ENCODE data around the gene GNE. TPM values are rescaled to one million over a fixed set of nuclear protein-coding genes. Genes with fewer than 3 reads are reported as not detected.

The GNE gene
- total RNA-seq, 1 experiment from 2014 or later = 15.2 TPM

- Mint-ChIP-seq H3K9me3 (ENCODE audit: unreplicated experiment) (no peaks in the 10 kb centered on the region), H3K27ac (ENCODE audit: unreplicated experiment) (no peak overlapping the region), H3K4me1 (ENCODE audit: low read depth, unreplicated experiment) (no peaks in the 10 kb centered on the region), H3K27me3 (ENCODE audit: insufficient read depth, unreplicated experiment) (no peaks in the 10 kb centered on the region), H3K36me3 (ENCODE audit: insufficient read depth, unreplicated experiment) (peaks cover 6% of the 10 kb centered on the region), H3K4me3 (ENCODE audit: unreplicated experiment) (no peak overlapping the region)
- CTCF ChIA-PET = no interaction called here
- Histone ChIP-seq H3K4me3 (ENCODE audit: low read depth, low read length) (no peak overlapping the region), H3K9me3 (no peaks in the 10 kb centered on the region), H3K36me3 (ENCODE audit: control insufficient read depth, insufficient read depth, low read length) (no peaks in the 10 kb centered on the region), H3K4me1 (no peaks in the 10 kb centered on the region), H3K27me3 (replicated peaks; ENCODE audit: control insufficient read depth, insufficient read depth, low read length) (no peaks in the 10 kb centered on the region)
- POLR2A ChIA-PET = no interaction called here
- DNase-seq = no peak
- no peak for TF ChIP-seq CTCF (IDR thresholded peaks at IDR 0.05; ENCODE audit: insufficient read depth in 1 of 2, low read depth in 1 of 2, low read length in 1 of 2, severe bottlenecking in 1 of 2, unreplicated experiment in 1 of 2)
- intact Hi-C loops (cut with micrococcal nuclease; ENCODE audit: unreplicated experiment) = no loop called here
- BruUV-seq (replicated peaks) = no TSS peak
Observed at GRCh38 chr9:36170531-36170930, 87.7 kb downstream of the GNE start.

GRCh38 chr9:36169708-36170107 lies 88.5 kb downstream of the GNE start:
- H3K36me3 Mint-ChIP-seq (ENCODE audit: insufficient read depth, unreplicated experiment) = peaks cover 6% of the 10 kb centered on the region
- TF ChIP-seq CTCF (IDR thresholded peaks at IDR 0.05; ENCODE audit: insufficient read depth in 1 of 2, low read depth in 1 of 2, low read length in 1 of 2, severe bottlenecking in 1 of 2, unreplicated experiment in 1 of 2) = no peak
- no peaks in the 10 kb centered on the region for H3K27me3 ChIP-seq (replicated peaks; ENCODE audit: control insufficient read depth, insufficient read depth, low read length)
- no peak overlapping the region for H3K4me3 Mint-ChIP-seq (ENCODE audit: unreplicated experiment)
- no peaks in the 10 kb centered on the region for H3K27me3 Mint-ChIP-seq (ENCODE audit: insufficient read depth, unreplicated experiment)
- ChIA-PET POLR2A (no interaction called here), CTCF (interaction anchor here (0.6 kb wide), 1 partner anchor 28 kb away, joined by 3 read pairs; no protein-coding TSS in a partner anchor)
- H3K4me3 ChIP-seq (ENCODE audit: low read depth, low read length) = no peak overlapping the region
- intact Hi-C loops (cut with micrococcal nuclease; ENCODE audit: unreplicated experiment) = loop anchor here (5.0 kb wide), 1 partner anchor 222 kb away; no protein-coding TSS in a partner anchor
- BruUV-seq (replicated peaks) = no TSS peak
- H3K9me3 Mint-ChIP-seq (ENCODE audit: unreplicated experiment) = no peaks in the 10 kb centered on the region
- DNase-seq = no peak
- no peak overlapping the region for H3K27ac Mint-ChIP-seq (ENCODE audit: unreplicated experiment)
- H3K36me3 ChIP-seq (ENCODE audit: control insufficient read depth, insufficient read depth, low read length) = no peaks in the 10 kb centered on the region
- H3K4me1 Mint-ChIP-seq (ENCODE audit: low read depth, unreplicated experiment) = no peaks in the 10 kb centered on the region
- no peaks in the 10 kb centered on the region for H3K4me1 ChIP-seq
- no peaks in the 10 kb centered on the region for H3K9me3 ChIP-seq

- no TSS peak for BruUV-seq (replicated peaks)
- H3K36me3 ChIP-seq (ENCODE audit: control insufficient read depth, insufficient read depth, low read length) = no peaks in the 10 kb centered on the region
- no peak for DNase-seq
- no peaks in the 10 kb centered on the region for H3K9me3 ChIP-seq
- CTCF ChIA-PET = interaction anchor here (0.6 kb wide), 2 partner anchors 28 to 36 kb away, joined by 3 to 5 read pairs; no protein-coding TSS in a partner anchor
- no peak within 1 kb of the TSS for H3K4me3 Mint-ChIP-seq (ENCODE audit: unreplicated experiment)
- no peaks in the 10 kb centered on the region for H3K9me3 Mint-ChIP-seq (ENCODE audit: unreplicated experiment)
- no peaks in the 10 kb centered on the region for H3K27me3 ChIP-seq (replicated peaks; ENCODE audit: control insufficient read depth, insufficient read depth, low read length)
- intact Hi-C loops (cut with micrococcal nuclease; ENCODE audit: unreplicated experiment) = loop anchor here (5.0 kb wide), 1 partner anchor 222 kb away; no protein-coding TSS in a partner anchor
- no peak for TF ChIP-seq CTCF (IDR thresholded peaks at IDR 0.05; ENCODE audit: insufficient read depth in 1 of 2, low read depth in 1 of 2, low read length in 1 of 2, severe bottlenecking in 1 of 2, unreplicated experiment in 1 of 2)
- H3K36me3 Mint-ChIP-seq (ENCODE audit: insufficient read depth, unreplicated experiment) = peaks cover 6% of the 10 kb centered on the region
- H3K27ac Mint-ChIP-seq (ENCODE audit: unreplicated experiment) = no peak within 1 kb of the TSS
- POLR2A ChIA-PET = no interaction called here
- H3K4me1 Mint-ChIP-seq (ENCODE audit: low read depth, unreplicated experiment) = no peaks in the 10 kb centered on the region
- no peak within 1 kb of the TSS for H3K4me3 ChIP-seq (ENCODE audit: low read depth, low read length)
- no peaks in the 10 kb centered on the region for H3K27me3 Mint-ChIP-seq (ENCODE audit: insufficient read depth, unreplicated experiment)
- H3K4me1 ChIP-seq = no peaks in the 10 kb centered on the region
Observed at GRCh38 chr9:36169166-36169565, 89.1 kb downstream of the GNE start, which contains the start of gene CCIN. Gene CCIN (plus strand): TSS chr9:36169388. CDS start chr9:36169503, 115 bp downstream.
